ENCODE data around the gene C2orf92. TPM values are rescaled to one million over a fixed set of nuclear protein-coding genes. Genes with fewer than 3 reads are reported as not detected.

Gene C2orf92
- total RNA-seq, 3 donors from 2014 or later (not counting 1 experiment from before 2014, with no cell fraction given): 13.4 to 20.9 (median 16.1) TPM

GRCh38 chr2:97749581-97749980 lies 80.1 kb downstream of the C2orf92 start:
- Histone ChIP-seq H3K27me3 (ENCODE audit: control insufficient read depth, insufficient read depth, low read length) (no peaks in the 10 kb centered on the region), H3K4me3 (ENCODE audit: low read length) (no peak overlapping the region), H3K4me1 (ENCODE audit: control insufficient read depth, insufficient read depth, low read length) (peaks cover 37% of the 10 kb centered on the region), H3K36me3 (ENCODE audit: control insufficient read depth, insufficient read depth, low read length) (no peaks in the 10 kb centered on the region), H3K9me3 (ENCODE audit: control insufficient read depth, insufficient read depth, low read length) (no peaks in the 10 kb centered on the region), H3K27ac (ENCODE audit: low read length) (no peak overlapping the region)
- peaks cover 50 to 61% of the 10 kb centered on the region in 2 donors for H3K4me1 Mint-ChIP-seq
- ATAC-seq (no peak), DNase-seq (no peak)
- no peaks in the 10 kb centered on the region for H3K27me3 Mint-ChIP-seq (ENCODE audit: low read depth in 2 of 2)
- intact Hi-C loops (cut with micrococcal nuclease): loop anchor here (5.0 to 10.0 kb wide), 3 partner anchors 87 to 885 kb away; partner anchors contain the start of gene ACTR1B
- no peaks in the 10 kb centered on the region for H3K9me3 Mint-ChIP-seq
- H3K27ac Mint-ChIP-seq: no peak overlapping the region
- no peak overlapping the region for H3K4me3 Mint-ChIP-seq
- H3K36me3 Mint-ChIP-seq: no peaks in the 10 kb centered on the region
- no peak for TF ChIP-seq CTCF (IDR thresholded peaks at IDR 0.05)
- 88% methylated on average over 5 of the region's 5 CpGs for WGBS (ENCODE audit: insufficient coverage)

- Histone ChIP-seq H3K4me1 (ENCODE audit: control insufficient read depth, insufficient read depth, low read length) (peaks cover 35% of the 10 kb centered on the region), H3K9me3 (ENCODE audit: control insufficient read depth, insufficient read depth, low read length) (no peaks in the 10 kb centered on the region), H3K4me3 (ENCODE audit: low read length) (no peak overlapping the region), H3K27me3 (ENCODE audit: control insufficient read depth, insufficient read depth, low read length) (no peaks in the 10 kb centered on the region), H3K27ac (ENCODE audit: low read length) (no peak overlapping the region), H3K36me3 (ENCODE audit: control insufficient read depth, insufficient read depth, low read length) (peaks cover 3% of the 10 kb centered on the region)
- DNase-seq (no peak), ATAC-seq (no peak)
- Mint-ChIP-seq H3K27ac (no peak overlapping the region), H3K4me1 (peaks cover 48 to 60% of the 10 kb centered on the region in 2 donors), H3K4me3 (no peak overlapping the region), H3K36me3 (no peaks in the 10 kb centered on the region), H3K27me3 (ENCODE audit: low read depth in 2 of 2) (no peaks in the 10 kb centered on the region), H3K9me3 (no peaks in the 10 kb centered on the region)
- 97% methylated on average over 4 of the region's 4 CpGs for WGBS (ENCODE audit: insufficient coverage)
- no peak for TF ChIP-seq CTCF (IDR thresholded peaks at IDR 0.05)
- intact Hi-C loops (cut with micrococcal nuclease): no loop called here
These were observed 80.5 kb downstream of the C2orf92 start for GRCh38 chr2:97750017-97750416.

DNA sequence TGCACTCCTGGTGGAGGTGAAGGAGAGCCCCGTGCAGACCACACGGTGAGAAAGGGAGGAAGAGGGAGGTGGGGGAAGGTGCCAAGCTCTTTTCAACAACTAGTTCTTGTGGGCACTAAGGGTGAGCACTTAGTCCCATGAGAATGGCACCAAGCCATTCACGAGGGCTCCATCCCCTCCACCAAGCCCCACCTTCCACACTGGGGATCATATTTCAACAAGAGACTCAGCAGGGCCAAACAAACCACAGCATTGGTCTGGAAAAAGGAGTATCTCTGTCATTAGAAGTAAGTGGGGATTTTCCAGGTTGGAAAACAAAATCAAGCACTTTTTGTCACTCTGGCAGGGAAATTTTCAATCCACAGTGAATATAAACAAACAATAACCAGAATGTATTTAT lies 82.2 kb downstream of the C2orf92 start:
- H3K36me3 ChIP-seq (ENCODE audit: control insufficient read depth, insufficient read depth, low read length): peaks cover 11% of the 10 kb centered on the region
- Mint-ChIP-seq H3K27ac (peak overlapping the region; percentile 45 to 54), H3K36me3 (no peaks in the 10 kb centered on the region), H3K4me1 (peaks cover 31 to 43% of the 10 kb centered on the region in 2 donors), H3K4me3 (no peak overlapping the region), H3K9me3 (no peaks in the 10 kb centered on the region), H3K27me3 (ENCODE audit: low read depth in 2 of 2) (no peaks in the 10 kb centered on the region)
- TF ChIP-seq CTCF (IDR thresholded peaks at IDR 0.05): no peak
- H3K27ac ChIP-seq (ENCODE audit: low read length): no peak overlapping the region
- no peak overlapping the region for H3K4me3 ChIP-seq (ENCODE audit: low read length)
- ATAC-seq (no peak), DNase-seq (no peak)
- H3K4me1 ChIP-seq (ENCODE audit: control insufficient read depth, insufficient read depth, low read length): peaks cover 23% of the 10 kb centered on the region
- intact Hi-C loops (cut with micrococcal nuclease): no loop called here
- H3K27me3 ChIP-seq (ENCODE audit: control insufficient read depth, insufficient read depth, low read length): no peaks in the 10 kb centered on the region
- no peaks in the 10 kb centered on the region for H3K9me3 ChIP-seq (ENCODE audit: control insufficient read depth, insufficient read depth, low read length)
- whole genome bisulfite sequencing (ENCODE audit: insufficient coverage): 43% methylated on average over 3 of the region's 3 CpGs

Other genes starting within 250 kb of the C2orf92 start
- 10 to 100 TPM; 57.1 to 76.5 (median 71.8) TPM for gene ANKRD36B, start 79.8 kb upstream of the C2orf92 start, total RNA-seq
- 100 to 1,000 TPM; 101 to 126 (median 122) TPM for gene COX5B, start 23.7 kb upstream of the C2orf92 start, total RNA-seq
- gene ACTR1B, start 5.7 kb upstream of the C2orf92 start, total RNA-seq: 10 to 100 TPM; 71.6 to 81.1 (median 73.1) TPM
- gene ZAP70, start 43.9 kb downstream of the C2orf92 start, total RNA-seq: 1,000 to 10,000 TPM in 1 of 3 donors, 100 to 1,000 TPM in 2; 883 to 1,008 (median 954) TPM

All from natural killer cell (primary cell).